H1 (cell line): Measurements from ENCODE around the gene NCL.

Experiments
- EP300 ChIP-seq, 2 experiments: IDR thresholded peaks; 1 replicate in 1 of 2; 2 replicates in 1 of 2; pipeline ENCODE4 v1.6.1; 2011 to 2012; ENCODE audit warnings: low read depth in 2 of 2, low read length in 2 of 2, mild to moderate bottlenecking in 2 of 2, borderline replicate concordance in 1 of 2, inconsistent platforms in 1 of 2, moderate library complexity in 1 of 2
- POLR2A ChIP-seq, 2 experiments: IDR thresholded peaks; 1 replicate in 1 of 2; 2 replicates in 1 of 2; pipeline ENCODE4 v1.6.1; 2011; ENCODE audit warnings: low read depth in 2 of 2, low read length in 2 of 2, mild to moderate bottlenecking in 2 of 2; ENCODE audit errors: control extremely low read depth in 1 of 2
- TF ChIP-seq, protein P1 (sequence below), 3 experiments: IDR thresholded peaks; 1 replicate in 2 of 3; 2 replicates in 1 of 3; pipeline versions ENCODE4 v1.5.1 to v1.6.1; 2011; ENCODE audit warnings: low read length in 3 of 3, mild to moderate bottlenecking in 3 of 3, inconsistent platforms in 2 of 3, low read depth in 1 of 3, moderate library complexity in 1 of 3; ENCODE audit not compliant: insufficient read depth in 1 of 3; ENCODE audit errors: control extremely low read depth in 1 of 3

GRCh38 chr2:231482806-231483391, 18.6 kb upstream of the NCL start:
- TF ChIP-seq, protein P1, sequence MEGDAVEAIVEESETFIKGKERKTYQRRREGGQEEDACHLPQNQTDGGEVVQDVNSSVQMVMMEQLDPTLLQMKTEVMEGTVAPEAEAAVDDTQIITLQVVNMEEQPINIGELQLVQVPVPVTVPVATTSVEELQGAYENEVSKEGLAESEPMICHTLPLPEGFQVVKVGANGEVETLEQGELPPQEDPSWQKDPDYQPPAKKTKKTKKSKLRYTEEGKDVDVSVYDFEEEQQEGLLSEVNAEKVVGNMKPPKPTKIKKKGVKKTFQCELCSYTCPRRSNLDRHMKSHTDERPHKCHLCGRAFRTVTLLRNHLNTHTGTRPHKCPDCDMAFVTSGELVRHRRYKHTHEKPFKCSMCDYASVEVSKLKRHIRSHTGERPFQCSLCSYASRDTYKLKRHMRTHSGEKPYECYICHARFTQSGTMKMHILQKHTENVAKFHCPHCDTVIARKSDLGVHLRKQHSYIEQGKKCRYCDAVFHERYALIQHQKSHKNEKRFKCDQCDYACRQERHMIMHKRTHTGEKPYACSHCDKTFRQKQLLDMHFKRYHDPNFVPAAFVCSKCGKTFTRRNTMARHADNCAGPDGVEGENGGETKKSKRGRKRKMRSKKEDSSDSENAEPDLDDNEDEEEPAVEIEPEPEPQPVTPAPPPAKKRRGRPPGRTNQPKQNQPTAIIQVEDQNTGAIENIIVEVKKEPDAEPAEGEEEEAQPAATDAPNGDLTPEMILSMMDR (IDR thresholded peaks at IDR 0.05; ENCODE audit: control extremely low read depth in 1 of 3, insufficient read depth in 1 of 3, low read depth in 1 of 3, low read length in 3 of 3): peak; percentile 75 to 85 (median 79)
- TF ChIP-seq POLR2A (IDR thresholded peaks at IDR 0.05; ENCODE audit: control extremely low read depth in 1 of 2, low read depth in 2 of 2, low read length in 2 of 2): no peak
- TF ChIP-seq EP300 (IDR thresholded peaks at IDR 0.05; ENCODE audit: borderline replicate concordance in 1 of 2, low read depth in 2 of 2, low read length in 2 of 2): no peak
